NCI-H345 treated with DMSO at 0.1 percent for 48 hours (cell line): ENCODE measurements around the gene DSCAML1.

Experiments
- DNase-seq: peaks from one replicate; lab custom pipeline; 2025; ENCODE audit not compliant: unreplicated experiment; lab: John Stamatoyannopoulos, UW

Gene DSCAML1

GRCh38 chr11:117796872-117797529 lies at the start of gene DSCAML1:
Gene DSCAML1 (minus strand): TSS chr11:117797216. CDS start chr11:117797079, 137 bp downstream.
- DNase-seq, result no peak

DNA sequence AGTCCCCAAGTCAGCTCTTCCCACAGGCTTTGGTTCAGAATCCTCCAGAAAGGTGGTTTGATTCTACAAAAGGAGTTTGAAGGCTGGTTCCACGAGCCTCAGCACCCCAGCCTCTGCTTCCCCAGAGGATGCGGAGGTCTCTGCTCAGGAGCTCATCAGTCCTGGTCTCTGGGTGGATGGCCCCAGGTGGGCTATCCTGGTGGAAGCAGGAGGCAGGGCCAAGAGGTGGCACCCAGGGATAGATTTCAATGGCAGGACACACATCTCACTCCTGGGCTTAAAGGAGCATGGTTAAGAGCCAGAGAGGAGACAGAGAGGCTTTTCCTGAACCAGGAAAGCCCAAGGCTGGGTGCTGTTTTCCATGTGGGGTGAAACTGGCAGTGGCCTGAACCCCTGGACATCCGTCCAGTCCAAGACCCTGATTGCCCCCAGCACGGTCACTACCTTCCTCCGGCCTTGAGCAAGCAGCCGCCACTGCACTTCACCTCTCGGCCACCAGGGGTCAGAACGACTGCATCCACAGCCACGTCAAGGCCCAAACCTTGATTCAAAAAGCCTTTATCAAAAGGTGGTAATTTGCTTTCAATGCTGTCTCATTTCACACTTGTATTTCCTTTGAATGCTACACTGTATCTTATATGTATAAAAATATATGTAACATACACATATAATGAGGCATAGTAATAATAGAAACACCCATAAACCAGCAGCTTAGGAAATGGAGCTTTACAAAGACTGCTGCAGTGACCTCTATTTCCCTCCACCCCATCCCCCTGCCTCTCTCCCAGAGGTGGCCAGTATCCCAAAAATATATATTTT lies 46.9 kb upstream of the DSCAML1 start:
- DNase-seq, result peak; percentile 19

DNA sequence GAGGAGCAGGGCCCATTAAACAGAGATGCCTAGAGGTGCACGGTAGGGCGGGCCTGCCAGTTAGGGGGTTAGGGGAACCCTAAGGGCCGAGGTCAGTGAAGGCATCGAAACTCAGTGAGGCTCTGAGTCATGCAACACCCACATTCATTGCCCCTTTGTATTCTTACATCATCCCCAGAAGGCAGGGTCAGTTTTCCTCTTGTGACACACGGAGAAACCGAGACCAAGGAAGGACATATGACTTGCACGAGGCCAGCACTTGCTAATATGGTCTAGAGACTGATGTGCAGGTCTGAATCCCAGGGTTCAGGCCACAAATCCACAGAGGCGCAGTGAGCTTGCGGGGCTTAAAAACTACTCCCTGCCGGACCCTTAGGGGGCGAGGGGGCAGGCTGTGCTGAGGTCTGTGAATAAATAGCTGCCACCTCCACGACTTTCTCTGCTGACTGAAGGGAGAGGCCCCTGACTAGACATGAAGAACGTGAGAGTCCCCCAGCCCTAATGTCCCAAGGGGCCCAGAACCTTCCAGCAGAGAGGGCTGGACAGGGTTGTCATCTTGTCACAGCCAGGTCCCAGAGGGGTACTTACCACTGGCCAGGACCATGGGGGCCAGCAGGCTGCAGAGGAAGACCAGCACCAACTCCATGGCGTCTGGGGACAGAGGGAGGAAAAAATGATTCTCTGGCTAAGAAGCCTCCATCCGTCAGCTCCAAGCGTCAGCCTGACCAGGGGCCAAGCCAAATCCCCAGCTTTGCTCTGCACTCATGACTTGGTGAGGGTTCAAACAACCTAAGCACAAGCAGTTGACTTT lies 45.3 kb upstream of the DSCAML1 start:
- no peak for DNase-seq

DNA sequence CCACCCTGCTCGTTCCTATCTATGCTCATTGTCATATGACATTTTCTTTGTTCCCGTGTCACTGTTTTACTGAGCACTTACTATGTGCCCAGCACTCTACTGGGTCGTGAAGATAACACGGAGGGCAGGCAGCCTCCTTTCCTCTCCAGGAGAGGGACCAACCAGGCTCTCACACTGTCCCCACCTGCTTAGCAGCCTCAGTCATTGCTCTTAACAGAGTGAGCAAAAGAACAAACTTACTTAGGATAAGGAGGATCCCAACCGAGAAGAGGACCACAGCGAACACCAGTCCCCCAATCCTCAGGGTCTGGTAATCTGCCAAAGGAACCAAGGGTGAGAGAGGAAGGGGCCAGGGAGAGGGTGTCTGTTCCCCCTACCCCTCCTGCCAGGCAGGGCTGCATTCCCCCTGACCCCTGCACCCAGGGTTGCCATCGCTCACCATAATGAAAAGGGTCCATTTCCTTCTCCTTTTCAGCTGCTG lies 44.6 kb upstream of the DSCAML1 start:
- DNase-seq, result no peak

DNA sequence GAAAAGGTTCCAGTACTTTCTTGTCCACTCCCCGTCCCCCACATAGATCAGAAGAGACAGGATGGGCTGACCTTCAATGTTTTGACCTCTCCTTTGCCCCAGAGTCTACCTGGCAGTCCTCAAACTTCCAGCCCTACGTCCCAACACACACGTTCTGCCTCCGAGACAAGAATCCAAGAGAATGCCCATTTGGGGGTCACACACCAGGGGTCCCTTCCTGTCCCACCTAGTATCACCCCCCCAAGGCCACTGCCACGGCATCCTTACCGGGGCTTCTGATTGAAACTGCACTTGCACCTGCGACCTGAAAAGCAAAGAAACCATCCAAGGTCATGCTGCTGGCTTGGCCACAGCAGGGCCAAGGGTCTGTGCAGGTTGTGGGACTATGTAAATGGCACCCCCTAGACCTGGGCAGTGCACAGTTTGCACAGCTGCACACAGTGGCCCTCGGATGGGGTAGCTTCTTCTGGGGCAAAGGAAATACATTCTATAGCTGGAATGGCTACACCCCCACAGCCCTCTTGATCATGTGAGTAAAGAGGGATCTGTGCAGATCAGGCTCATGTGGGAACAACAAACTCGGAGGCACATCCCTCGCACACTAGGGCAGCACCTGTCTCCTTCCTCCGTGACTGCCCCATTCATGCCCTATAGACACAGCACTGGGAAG lies 44.0 kb upstream of the DSCAML1 start:
- no peak for DNase-seq

GRCh38 chr11:117839936-117840813 lies 43.2 kb upstream of the DSCAML1 start:
- DNase-seq, result no peak

DNA sequence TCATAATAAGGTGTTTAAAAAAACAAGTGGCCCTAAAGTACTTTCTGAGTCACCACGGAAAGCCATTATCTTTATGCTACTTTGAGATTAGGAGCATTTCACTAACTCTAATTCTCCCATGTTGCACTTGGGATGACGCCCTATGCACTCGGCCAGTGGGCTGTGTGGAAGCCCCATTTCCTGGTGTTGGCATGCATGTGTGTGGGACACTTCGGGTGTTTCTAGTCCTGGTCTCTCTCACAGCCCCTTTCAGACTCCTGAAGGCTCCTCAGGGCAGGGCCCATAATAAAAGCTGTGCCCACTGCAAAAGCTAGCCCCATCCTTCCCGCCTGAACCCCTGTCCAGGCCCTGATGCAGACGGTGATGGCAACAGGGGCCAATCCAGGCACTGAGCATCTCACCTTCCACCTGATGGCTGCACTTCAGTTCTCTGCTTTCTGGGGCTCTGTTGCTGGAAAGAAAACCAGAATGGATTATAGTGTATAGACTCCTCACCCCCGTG lies 42.4 kb upstream of the DSCAML1 start:
- no peak for DNase-seq

- no peak for DNase-seq
Measured at GRCh38 chr11:117838901-117839300, 41.9 kb upstream of the DSCAML1 start.

- no peak for DNase-seq
Measured at GRCh38 chr11:117837791-117838190, 40.8 kb upstream of the DSCAML1 start.

- no peak for DNase-seq
Measured at GRCh38 chr11:117837070-117837776, 40.2 kb upstream of the DSCAML1 start.

DNA sequence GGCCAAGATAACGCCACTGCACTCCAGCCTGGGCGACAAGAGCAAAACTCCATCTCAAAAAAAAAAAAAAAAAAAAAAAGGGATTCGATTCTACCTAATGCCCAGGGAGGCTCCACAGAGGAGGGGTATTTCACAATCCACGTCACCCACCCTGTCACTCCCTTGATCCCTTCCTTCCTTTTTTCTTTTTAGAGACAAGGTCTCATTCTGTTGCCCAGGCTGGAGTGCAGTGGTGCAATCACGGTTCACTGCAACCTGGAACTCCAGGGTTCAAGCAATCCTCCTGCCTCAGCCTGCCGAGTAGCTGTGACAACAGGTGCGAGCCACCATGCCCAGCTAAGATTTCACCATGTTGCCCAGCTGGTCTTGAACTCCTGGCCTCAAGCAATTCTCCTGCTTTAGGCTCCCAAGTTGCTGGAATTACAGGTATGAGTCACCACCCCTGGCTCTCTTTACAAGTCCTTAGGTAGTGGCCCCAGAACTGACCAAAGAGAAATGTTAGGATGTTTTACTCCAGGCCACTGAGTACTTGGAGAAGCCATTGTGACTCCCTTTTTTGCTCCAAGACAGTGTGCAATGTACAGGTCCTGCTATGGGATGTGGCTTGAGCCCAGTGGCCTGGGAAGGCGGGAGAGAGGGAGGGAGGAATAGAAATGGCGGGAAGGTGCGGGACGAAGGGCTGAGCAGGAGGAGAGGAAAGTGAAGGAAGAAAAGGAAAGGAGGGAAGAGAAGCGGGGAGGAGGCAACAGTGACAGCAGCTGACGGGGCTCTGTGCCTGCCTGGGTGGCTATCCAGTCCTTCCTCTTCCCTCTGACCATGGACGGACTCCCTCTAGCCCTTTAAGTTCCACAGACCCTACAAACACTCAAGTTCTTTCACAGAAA lies 39.3 kb upstream of the DSCAML1 start:
- no peak for DNase-seq

DNA sequence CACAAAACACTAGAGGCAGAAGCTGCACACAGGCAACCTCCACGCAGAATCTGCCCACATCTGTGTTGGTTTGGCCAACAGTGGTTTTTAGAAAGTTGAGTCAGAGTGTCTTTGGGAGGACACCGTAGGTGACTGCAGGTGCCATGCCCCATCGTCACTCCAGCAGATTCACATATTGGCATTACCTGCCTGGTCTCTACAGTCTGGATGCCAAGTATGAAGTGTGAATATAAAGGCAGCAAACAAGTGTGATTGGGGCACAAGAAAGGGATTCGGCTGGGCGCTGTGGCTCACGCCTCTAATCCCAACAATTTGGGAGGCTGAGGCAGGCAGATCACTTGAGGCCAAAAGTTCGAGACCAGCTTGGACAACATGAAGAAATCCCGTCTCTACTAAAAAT lies 38.6 kb upstream of the DSCAML1 start:
- no peak for DNase-seq

DNA sequence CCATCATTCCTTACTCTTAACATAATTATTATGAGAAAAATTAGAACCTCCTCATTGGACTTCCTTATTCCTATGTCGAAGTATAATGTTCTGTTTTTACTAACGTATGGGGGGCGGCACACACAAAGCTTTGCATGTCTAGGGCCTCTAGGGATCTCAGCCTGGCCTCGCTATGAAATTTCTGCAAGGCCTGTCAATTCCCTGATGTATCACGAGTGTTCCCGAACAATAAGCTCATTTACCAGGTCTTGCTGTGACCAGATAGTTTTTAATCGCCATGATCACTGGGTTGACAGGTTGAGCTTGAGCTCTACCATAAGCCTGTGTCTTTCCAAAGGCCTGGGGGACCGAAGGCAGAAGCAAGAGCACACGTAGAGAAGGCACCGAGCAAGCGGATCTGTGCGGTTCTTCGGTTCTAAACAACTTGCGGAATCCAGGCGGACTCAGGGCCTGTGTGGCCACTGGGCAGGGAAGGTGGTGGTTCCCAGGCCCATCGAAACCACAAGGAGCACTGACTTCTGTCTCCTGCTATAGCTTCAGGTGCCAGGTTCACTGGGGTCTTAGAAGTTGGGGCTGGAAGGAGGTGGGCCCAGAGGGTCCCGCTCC lies 37.9 kb upstream of the DSCAML1 start:
- DNase-seq, result no peak

GRCh38 chr11:117834068-117834810 lies 37.2 kb upstream of the DSCAML1 start:
- DNase-seq, result no peak

GRCh38 chr11:117833401-117833891 lies 36.4 kb upstream of the DSCAML1 start:
- peak; percentile 72 for DNase-seq

DNA sequence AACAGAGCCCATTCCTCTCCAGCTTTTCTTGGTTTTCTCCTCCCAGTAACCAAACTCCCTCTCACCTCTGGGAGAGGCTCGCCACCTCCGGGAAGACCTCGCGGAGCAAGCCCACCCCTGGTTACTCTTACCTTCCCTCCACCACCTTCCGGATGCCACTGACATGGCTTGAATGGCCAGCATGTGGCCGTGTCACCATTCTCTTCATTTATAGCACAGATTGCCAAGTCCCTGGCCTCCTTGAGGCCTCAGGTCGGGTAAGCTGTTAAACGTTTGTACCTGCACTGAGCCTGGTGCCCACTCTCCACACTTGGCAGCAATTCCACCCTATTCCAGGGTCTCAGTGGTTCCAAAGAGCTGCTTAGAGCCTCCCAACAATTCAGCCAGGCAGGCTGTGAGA lies 35.5 kb upstream of the DSCAML1 start:
- no peak for DNase-seq
